Measurements from ENCODE around the gene CORO2B. TPM values are rescaled to one million over a fixed set of nuclear protein-coding genes. Genes with fewer than 3 reads are reported as not detected.
"Not testable (repeated sequence)": the region's sequence is repeated elsewhere in the genome, so short reads cannot be mapped to it uniquely, and the experiment has no call there.

CORO2B gene
- total RNA-seq, 1 experiment from 2014 or later, result 3.8 TPM

- ChIA-PET POLR2A (ENCODE audit: low non-redundant PET) (no interaction called here), CTCF (no interaction called here)
Measured at GRCh38 chr15:68755731-68756130, 176.9 kb downstream of the CORO2B start.

DNA sequence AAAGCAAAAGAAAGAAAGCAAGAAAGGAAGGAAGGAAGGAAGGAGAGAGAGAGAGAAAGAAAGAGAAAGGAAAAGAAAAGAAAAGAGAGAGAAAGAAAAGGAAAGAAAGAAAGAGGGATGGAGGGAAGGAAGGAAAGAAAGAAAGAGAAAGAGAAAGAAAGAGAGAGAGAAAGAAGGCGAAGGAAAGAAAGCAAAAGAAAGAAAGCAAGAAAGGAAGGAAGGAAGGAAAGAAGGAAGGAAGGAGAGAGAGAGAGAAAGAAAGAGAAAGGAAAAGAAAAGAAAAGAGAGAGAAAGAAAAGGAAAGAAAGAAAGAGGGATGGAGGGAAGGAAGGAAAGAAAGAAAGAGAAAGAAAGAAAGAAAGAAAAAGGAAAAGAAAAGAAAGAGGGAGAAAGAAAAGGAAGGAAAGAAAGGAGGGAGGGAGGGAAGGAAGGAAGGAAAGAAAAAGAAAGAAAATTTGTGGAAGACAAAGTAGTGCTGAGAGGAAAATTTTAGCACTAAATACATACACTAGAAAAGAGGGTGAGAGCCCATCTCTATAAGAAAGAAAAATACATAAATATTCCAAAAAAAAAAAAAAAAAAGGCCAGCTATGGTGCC is 181.3 kb downstream of the CORO2B start:
- intact Hi-C loops (cut with micrococcal nuclease; ENCODE audit: unreplicated experiment); H3K27me3 ChIP-seq (replicated peaks; ENCODE audit: insufficient read depth, low read depth, low read length, poor library complexity); H3K4me3 ChIP-seq (ENCODE audit: low read depth, low read length, poor library complexity, severe bottlenecking); DNase-seq (ENCODE audit: low spot score); BruUV-seq (replicated peaks); H3K9me3 ChIP-seq (ENCODE audit: low read depth, low read length, poor library complexity, severe bottlenecking); CTCF ChIA-PET; H3K4me1 ChIP-seq (ENCODE audit: insufficient read depth, low read length, poor library complexity, severe bottlenecking); POLR2A ChIA-PET (ENCODE audit: low non-redundant PET); H3K27ac ChIP-seq (ENCODE audit: low read depth, low read length, poor library complexity, severe bottlenecking); H3K36me3 ChIP-seq (ENCODE audit: insufficient read depth, low read length, poor library complexity, severe bottlenecking): not testable (repeated sequence)

More at GRCh38 chr15:68755731-68756130, 176.9 kb downstream of the CORO2B start:
- DNase-seq (ENCODE audit: low spot score), result no peak
- Histone ChIP-seq H3K9me3 (ENCODE audit: low read depth, low read length, poor library complexity, severe bottlenecking) (no peaks in the 10 kb centered on the region), H3K36me3 (ENCODE audit: insufficient read depth, low read length, poor library complexity, severe bottlenecking) (no peaks in the 10 kb centered on the region), H3K27me3 (replicated peaks; ENCODE audit: insufficient read depth, low read depth, low read length, poor library complexity) (no peaks in the 10 kb centered on the region), H3K4me3 (ENCODE audit: low read depth, low read length, poor library complexity, severe bottlenecking) (no peak overlapping the region), H3K27ac (ENCODE audit: low read depth, low read length, poor library complexity, severe bottlenecking) (no peak overlapping the region), H3K4me1 (ENCODE audit: insufficient read depth, low read length, poor library complexity, severe bottlenecking) (no peaks in the 10 kb centered on the region)
- TF ChIP-seq EZH2 (IDR thresholded peaks at IDR 0.05; ENCODE audit: borderline replicate concordance, low read depth, low read length, poor library complexity, severe bottlenecking) (no peak), CTCF (conservative IDR thresholded peaks at IDR 0.05; ENCODE audit: low read depth, low read length) (no peak)
- no TSS peak for BruUV-seq (replicated peaks)
- intact Hi-C loops (cut with micrococcal nuclease; ENCODE audit: unreplicated experiment), result no loop called here

DNA sequence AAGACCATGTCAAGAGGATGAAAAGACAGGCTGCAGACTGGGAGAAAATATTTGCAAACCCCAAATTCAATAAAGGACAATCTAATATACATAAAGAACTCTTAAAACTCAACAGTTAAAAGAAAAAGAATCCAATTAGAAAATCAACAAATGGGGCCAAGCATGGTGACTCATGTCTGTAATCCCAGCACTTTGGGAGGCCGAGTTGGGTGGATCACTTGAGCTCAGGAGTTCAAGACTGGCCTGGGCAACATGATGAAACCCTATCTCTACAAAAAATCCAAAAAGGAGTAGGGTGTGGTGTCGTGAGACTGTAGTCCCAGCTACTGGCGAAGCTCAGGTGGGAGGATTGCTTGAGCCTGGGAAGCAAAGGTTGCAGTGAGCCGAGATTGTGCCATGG is 184.3 kb downstream of the CORO2B start:
- CTCF ChIA-PET, result no interaction called here
- TF ChIP-seq EZH2 (IDR thresholded peaks at IDR 0.05; ENCODE audit: borderline replicate concordance, low read depth, low read length, poor library complexity, severe bottlenecking) (no peak), CTCF (conservative IDR thresholded peaks at IDR 0.05; ENCODE audit: low read depth, low read length) (no peak)
- Histone ChIP-seq H3K27me3 (replicated peaks; ENCODE audit: insufficient read depth, low read depth, low read length, poor library complexity) (no peaks in the 10 kb centered on the region), H3K27ac (ENCODE audit: low read depth, low read length, poor library complexity, severe bottlenecking) (no peak overlapping the region), H3K36me3 (ENCODE audit: insufficient read depth, low read length, poor library complexity, severe bottlenecking) (no peaks in the 10 kb centered on the region), H3K4me3 (ENCODE audit: low read depth, low read length, poor library complexity, severe bottlenecking) (no peak overlapping the region), H3K4me1 (ENCODE audit: insufficient read depth, low read length, poor library complexity, severe bottlenecking) (peaks cover 15% of the 10 kb centered on the region), H3K9me3 (ENCODE audit: low read depth, low read length, poor library complexity, severe bottlenecking) (no peaks in the 10 kb centered on the region)
- no TSS peak for BruUV-seq (replicated peaks)
- intact Hi-C loops (cut with micrococcal nuclease; ENCODE audit: unreplicated experiment), result no loop called here
- POLR2A ChIA-PET (ENCODE audit: low non-redundant PET), result no interaction called here
- no peak for DNase-seq (ENCODE audit: low spot score)

DNA sequence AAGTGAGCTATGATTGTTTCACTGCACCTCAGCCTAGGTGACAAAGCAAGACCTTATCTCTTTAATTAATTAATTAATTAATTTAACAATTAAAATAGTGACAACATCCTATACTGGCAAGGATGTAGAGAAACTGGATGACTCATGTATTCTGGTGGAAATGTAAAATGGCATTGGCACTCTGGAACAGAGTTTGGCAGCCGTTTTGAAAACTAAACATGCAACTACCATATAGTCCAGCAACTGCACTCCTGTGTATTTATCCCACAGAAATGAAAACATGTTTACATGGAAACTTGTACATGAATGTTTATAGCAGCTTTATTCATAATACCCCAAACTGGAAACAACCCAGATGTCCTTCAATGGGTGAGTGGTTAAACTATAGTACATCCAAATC is 185.3 kb downstream of the CORO2B start:
- ChIA-PET POLR2A (ENCODE audit: low non-redundant PET) (no interaction called here), CTCF (no interaction called here)
- DNase-seq (ENCODE audit: low spot score), result no peak
- Histone ChIP-seq H3K4me1 (ENCODE audit: insufficient read depth, low read length, poor library complexity, severe bottlenecking) (peaks cover 15% of the 10 kb centered on the region), H3K27me3 (replicated peaks; ENCODE audit: insufficient read depth, low read depth, low read length, poor library complexity) (no peaks in the 10 kb centered on the region), H3K36me3 (ENCODE audit: insufficient read depth, low read length, poor library complexity, severe bottlenecking) (no peaks in the 10 kb centered on the region), H3K9me3 (ENCODE audit: low read depth, low read length, poor library complexity, severe bottlenecking) (no peaks in the 10 kb centered on the region), H3K4me3 (ENCODE audit: low read depth, low read length, poor library complexity, severe bottlenecking) (no peak overlapping the region), H3K27ac (ENCODE audit: low read depth, low read length, poor library complexity, severe bottlenecking) (no peak overlapping the region)
- intact Hi-C loops (cut with micrococcal nuclease; ENCODE audit: unreplicated experiment), result no loop called here
- TF ChIP-seq EZH2 (IDR thresholded peaks at IDR 0.05; ENCODE audit: borderline replicate concordance, low read depth, low read length, poor library complexity, severe bottlenecking), result no peak
- no peak for TF ChIP-seq CTCF (conservative IDR thresholded peaks at IDR 0.05; ENCODE audit: low read depth, low read length)
- no TSS peak for BruUV-seq (replicated peaks)

Data from A673 (cell line).